Activated CD4-positive, alpha-beta T cell treated with anti-CD3 and anti-CD28 coated beads for 36 hours (primary cell): Measurements from ENCODE around the gene FAM72B. TPM values are rescaled to one million over a fixed set of nuclear protein-coding genes. Genes with fewer than 3 reads are reported as not detected.
"Not testable (repeated sequence)": the region's sequence is repeated elsewhere in the genome, so short reads cannot be mapped to it uniquely, and the experiment has no call there.

ENCODE experiments used
- ATAC-seq: fragments of 200-7000 bp; cut with Tn5 transposase; one replicate; pipeline ENCODE4 v1.10.0; 2021; ENCODE audit warnings: mild to moderate bottlenecking, moderate library complexity
- CTCF ChIA-PET: fragments of 350-600 bp; sonication (Branson Sonifier 250); formaldehyde crosslinking; loops from one replicate; lab custom pipeline; 2021; ENCODE audit warnings: antibody characterized with exemption; lab: Charles Lee
- POLR2A ChIA-PET: fragments of 350-600 bp; sonication (Branson Sonifier 250); formaldehyde crosslinking; loops from one replicate; lab custom pipeline; 2021; ENCODE audit warnings: antibody characterized with exemption, inconsistent platforms; lab: Charles Lee
- DNase-seq: peaks from one replicate; pipeline ENCODE4 v3.0.0-alpha.2; 2020
- H3K27ac Mint-ChIP-seq: one replicate; pipeline ENCODE4 v1.8.0; 2021; ENCODE audit warnings: mixed read lengths
- H3K27me3 Mint-ChIP-seq: one replicate; pipeline ENCODE4 v1.8.0; 2021; ENCODE audit warnings: mixed read lengths
- H3K36me3 Mint-ChIP-seq: one replicate; pipeline ENCODE4 v1.8.0; 2021; ENCODE audit warnings: low read depth, mixed read lengths
- H3K4me1 Mint-ChIP-seq: one replicate; pipeline ENCODE4 v1.8.0; 2021; ENCODE audit warnings: mixed read lengths
- H3K4me3 Mint-ChIP-seq: one replicate; pipeline ENCODE4 v1.8.0; 2021; ENCODE audit warnings: mild to moderate bottlenecking, moderate library complexity, mixed read lengths
- H3K9me3 Mint-ChIP-seq: one replicate; pipeline ENCODE4 v1.8.0; 2021; ENCODE audit warnings: low read depth, mixed read lengths
- intact Hi-C, 2 experiments: fragments of 100-400 bp; cut with DNase I in 1 of 2; cut with micrococcal nuclease in 1 of 2; formaldehyde crosslinking; loops; one replicate each; pipeline versions ENCODE4 v1.14.2 to v1.15.1; 2022 to 2024; cut with DNase I, micrococcal nuclease
- total RNA-seq, 2 experiments: library from RNA; stranded (reverse); gene quantifications; one replicate each; pipeline ENCODE4 v1.2.3, GENCODE V29; 2021

Gene FAM72B
- total RNA-seq, 2 experiments from 2014 or later, result 37.1 to 43.1 TPM

GRCh38 chr1:121192512-121192911 is 8.4 kb upstream of the FAM72B start:
- intact Hi-C loops, DNase-seq, H3K4me1 Mint-ChIP-seq, H3K36me3 Mint-ChIP-seq, H3K27ac Mint-ChIP-seq, H3K9me3 Mint-ChIP-seq, H3K4me3 Mint-ChIP-seq, ATAC-seq, CTCF ChIA-PET, POLR2A ChIA-PET, H3K27me3 Mint-ChIP-seq: not testable (repeated sequence)

GRCh38 chr1:121187914-121188313 is 3.8 kb upstream of the FAM72B start:
- POLR2A ChIA-PET, H3K27ac Mint-ChIP-seq, H3K4me1 Mint-ChIP-seq, H3K36me3 Mint-ChIP-seq, intact Hi-C loops, H3K27me3 Mint-ChIP-seq, H3K9me3 Mint-ChIP-seq, CTCF ChIA-PET, H3K4me3 Mint-ChIP-seq, ATAC-seq: not testable (repeated sequence)
- DNase-seq, result peak; percentile 4

GRCh38 chr1:121186191-121186590 is 2.1 kb upstream of the FAM72B start:
- POLR2A ChIA-PET, H3K9me3 Mint-ChIP-seq, CTCF ChIA-PET, H3K27me3 Mint-ChIP-seq, intact Hi-C loops, H3K27ac Mint-ChIP-seq, ATAC-seq, H3K4me3 Mint-ChIP-seq, DNase-seq, H3K4me1 Mint-ChIP-seq, H3K36me3 Mint-ChIP-seq: not testable (repeated sequence)

GRCh38 chr1:121185140-121185708 is 1.1 kb upstream of the FAM72B start:
- H3K4me3 Mint-ChIP-seq, result peak overlapping the region; percentile 78
- POLR2A ChIA-PET, CTCF ChIA-PET, H3K27me3 Mint-ChIP-seq, intact Hi-C loops, H3K9me3 Mint-ChIP-seq, H3K4me1 Mint-ChIP-seq, H3K36me3 Mint-ChIP-seq, H3K27ac Mint-ChIP-seq, DNase-seq: not testable (repeated sequence)
- ATAC-seq, result peak; percentile 3

- H3K4me1 Mint-ChIP-seq, intact Hi-C loops, H3K9me3 Mint-ChIP-seq, POLR2A ChIA-PET, H3K27ac Mint-ChIP-seq, ATAC-seq, H3K27me3 Mint-ChIP-seq, CTCF ChIA-PET, H3K36me3 Mint-ChIP-seq: not testable (repeated sequence)
- H3K4me3 Mint-ChIP-seq, result peak overlapping the region; percentile 60
- DNase-seq, result peak; percentile 8
These were observed 273 bp downstream of the FAM72B start for GRCh38 chr1:121183867-121184266.

GRCh38 chr1:121178197-121178596 is 5.9 kb downstream of the FAM72B start:
- POLR2A ChIA-PET, ATAC-seq, H3K4me3 Mint-ChIP-seq, H3K36me3 Mint-ChIP-seq, H3K27me3 Mint-ChIP-seq, CTCF ChIA-PET, H3K27ac Mint-ChIP-seq, H3K9me3 Mint-ChIP-seq, intact Hi-C loops, DNase-seq, H3K4me1 Mint-ChIP-seq: not testable (repeated sequence)

- H3K27me3 Mint-ChIP-seq, H3K4me3 Mint-ChIP-seq, DNase-seq, ATAC-seq, H3K27ac Mint-ChIP-seq, intact Hi-C loops, POLR2A ChIA-PET, CTCF ChIA-PET, H3K36me3 Mint-ChIP-seq, H3K9me3 Mint-ChIP-seq, H3K4me1 Mint-ChIP-seq: not testable (repeated sequence)
These were observed 7.5 kb downstream of the FAM72B start for GRCh38 chr1:121176649-121177048.

GRCh38 chr1:121168152-121168668 is 15.9 kb downstream of the FAM72B start:
- ATAC-seq, CTCF ChIA-PET, POLR2A ChIA-PET, DNase-seq, intact Hi-C loops, H3K27ac Mint-ChIP-seq, H3K36me3 Mint-ChIP-seq, H3K9me3 Mint-ChIP-seq, H3K27me3 Mint-ChIP-seq, H3K4me1 Mint-ChIP-seq, H3K4me3 Mint-ChIP-seq: not testable (repeated sequence)

- H3K9me3 Mint-ChIP-seq, POLR2A ChIA-PET, H3K4me3 Mint-ChIP-seq, H3K27ac Mint-ChIP-seq, CTCF ChIA-PET, H3K27me3 Mint-ChIP-seq, DNase-seq, ATAC-seq, H3K36me3 Mint-ChIP-seq, intact Hi-C loops, H3K4me1 Mint-ChIP-seq: not testable (repeated sequence)
These were observed 16.9 kb downstream of the FAM72B start for GRCh38 chr1:121167225-121167738.

GRCh38 chr1:121165296-121165695 is 18.8 kb downstream of the FAM72B start:
- POLR2A ChIA-PET, intact Hi-C loops, H3K4me3 Mint-ChIP-seq, H3K4me1 Mint-ChIP-seq, DNase-seq, H3K27ac Mint-ChIP-seq, H3K9me3 Mint-ChIP-seq, CTCF ChIA-PET, ATAC-seq, H3K36me3 Mint-ChIP-seq, H3K27me3 Mint-ChIP-seq: not testable (repeated sequence)

GRCh38 chr1:121163850-121164757 is 20.0 kb downstream of the FAM72B start:
- H3K27me3 Mint-ChIP-seq, H3K9me3 Mint-ChIP-seq, intact Hi-C loops, POLR2A ChIA-PET, CTCF ChIA-PET, H3K36me3 Mint-ChIP-seq, H3K27ac Mint-ChIP-seq, DNase-seq, H3K4me1 Mint-ChIP-seq, H3K4me3 Mint-ChIP-seq: not testable (repeated sequence)
- ATAC-seq, result peak; percentile 84
